ENCODE results near the gene EIF4A3.

EIF4A3 gene

DNA sequence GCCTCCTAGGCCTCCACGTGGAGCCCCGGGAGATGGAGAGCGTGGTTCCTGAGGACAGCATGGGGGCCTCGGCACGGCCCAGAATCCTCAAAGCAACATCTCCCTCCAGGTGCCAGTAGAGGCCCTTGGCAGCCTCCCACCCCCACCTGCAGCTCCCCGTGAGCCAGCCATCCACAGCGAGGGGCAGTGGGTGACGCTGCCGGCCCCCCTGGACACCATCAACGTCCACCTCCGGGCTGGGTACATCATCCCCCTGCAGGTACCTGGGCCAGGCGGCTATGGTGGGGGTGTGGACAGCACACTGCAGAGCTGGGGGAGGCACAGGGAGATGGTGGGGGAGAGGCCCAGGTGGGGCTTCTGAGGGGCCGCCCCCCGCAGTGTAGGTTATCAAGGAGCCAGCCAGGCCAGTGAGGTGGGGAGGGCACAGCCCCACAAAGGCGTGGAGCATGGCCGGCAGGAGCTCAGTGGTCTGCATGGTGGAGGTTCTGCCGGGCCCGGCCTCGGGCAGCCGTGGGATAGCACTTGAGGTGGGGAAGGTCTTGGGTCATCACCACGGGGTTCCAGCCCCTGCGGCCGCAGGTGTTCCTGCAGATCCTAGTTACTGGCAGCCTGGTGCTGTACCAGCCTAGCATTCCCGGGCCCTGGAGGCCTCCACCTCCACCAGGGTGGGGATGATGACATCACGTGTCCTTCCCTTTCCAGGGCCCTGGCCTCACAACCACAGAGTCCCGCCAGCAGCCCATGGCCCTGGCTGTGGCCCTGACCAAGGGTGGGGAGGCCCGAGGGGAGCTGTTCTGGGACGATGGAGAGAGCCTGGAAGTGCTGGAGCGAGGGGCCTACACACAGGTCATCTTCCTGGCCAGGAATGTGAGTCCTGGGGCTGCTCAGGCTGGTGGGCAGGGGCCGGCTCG is 29.2 kb downstream of the EIF4A3 start (continued):
- TF ChIP-seq GLIS3 (CRISPR knock-in tag; IDR thresholded peaks at IDR 0.05) (no peak), CSDC2 (CRISPR knock-in tag; IDR thresholded peaks at IDR 0.05) (no peak), RARB (CRISPR knock-in tag; IDR thresholded peaks at IDR 0.05) (no peak), TCF4 (CRISPR knock-in tag; IDR thresholded peaks at IDR 0.05; ENCODE audit: borderline replicate concordance) (no peak), ZNF70 (CRISPR knock-in tag; IDR thresholded peaks at IDR 0.05) (no peak)

DNA sequence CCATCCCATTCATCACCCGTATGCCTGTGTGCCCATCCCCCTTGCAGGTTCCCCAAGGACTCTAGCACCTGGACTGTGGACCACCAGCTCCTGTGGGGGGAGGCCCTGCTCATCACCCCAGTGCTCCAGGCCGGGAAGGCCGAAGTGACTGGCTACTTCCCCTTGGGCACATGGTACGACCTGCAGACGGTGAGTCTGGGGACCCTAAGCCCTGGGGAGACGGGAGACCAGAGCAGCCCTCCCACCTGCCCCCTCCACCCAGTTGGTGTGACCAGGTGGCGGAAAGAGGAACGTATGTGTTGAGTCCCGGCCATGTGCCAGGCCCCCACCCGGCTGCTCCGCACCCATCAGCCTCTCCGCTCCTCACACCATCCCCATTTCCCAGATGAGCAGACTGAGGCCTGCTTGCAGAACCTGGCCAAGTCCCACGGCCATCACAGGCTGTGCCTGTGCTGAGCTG is 30.0 kb downstream of the EIF4A3 start:
- TF ChIP-seq ZNF70 (CRISPR knock-in tag; IDR thresholded peaks at IDR 0.05) (no peak), ZFP30 (CRISPR knock-in tag; IDR thresholded peaks at IDR 0.05) (no peak), CSDC2 (CRISPR knock-in tag; IDR thresholded peaks at IDR 0.05) (no peak), SNAI2 (CRISPR knock-in tag; IDR thresholded peaks at IDR 0.05) (no peak), BACH2 (CRISPR knock-in tag; IDR thresholded peaks at IDR 0.05; ENCODE audit: borderline replicate concordance) (no peak), ESRRG (CRISPR knock-in tag; IDR thresholded peaks at IDR 0.05) (no peak), OSR1 (CRISPR knock-in tag; IDR thresholded peaks at IDR 0.05) (no peak), RARB (CRISPR knock-in tag; IDR thresholded peaks at IDR 0.05) (no peak), ARNTL (CRISPR knock-in tag; IDR thresholded peaks at IDR 0.05; ENCODE audit: borderline replicate concordance, low read depth) (no peak), TCF4 (CRISPR knock-in tag; IDR thresholded peaks at IDR 0.05; ENCODE audit: borderline replicate concordance) (no peak), ZNF565 (CRISPR knock-in tag; conservative IDR thresholded peaks at IDR 0.05; ENCODE audit: low read depth) (no peak), ISL1 (CRISPR knock-in tag; IDR thresholded peaks at IDR 0.05) (no peak), ZFP3 (CRISPR knock-in tag; IDR thresholded peaks at IDR 0.05) (no peak), PPARA (CRISPR knock-in tag; IDR thresholded peaks at IDR 0.05; ENCODE audit: borderline replicate concordance) (no peak), ZC3H10 (CRISPR knock-in tag; IDR thresholded peaks at IDR 0.05) (no peak), GLIS3 (CRISPR knock-in tag; IDR thresholded peaks at IDR 0.05) (no peak), ZNF8 (CRISPR knock-in tag; IDR thresholded peaks at IDR 0.05) (no peak)
- TF ChIP-seq, protein P1, sequence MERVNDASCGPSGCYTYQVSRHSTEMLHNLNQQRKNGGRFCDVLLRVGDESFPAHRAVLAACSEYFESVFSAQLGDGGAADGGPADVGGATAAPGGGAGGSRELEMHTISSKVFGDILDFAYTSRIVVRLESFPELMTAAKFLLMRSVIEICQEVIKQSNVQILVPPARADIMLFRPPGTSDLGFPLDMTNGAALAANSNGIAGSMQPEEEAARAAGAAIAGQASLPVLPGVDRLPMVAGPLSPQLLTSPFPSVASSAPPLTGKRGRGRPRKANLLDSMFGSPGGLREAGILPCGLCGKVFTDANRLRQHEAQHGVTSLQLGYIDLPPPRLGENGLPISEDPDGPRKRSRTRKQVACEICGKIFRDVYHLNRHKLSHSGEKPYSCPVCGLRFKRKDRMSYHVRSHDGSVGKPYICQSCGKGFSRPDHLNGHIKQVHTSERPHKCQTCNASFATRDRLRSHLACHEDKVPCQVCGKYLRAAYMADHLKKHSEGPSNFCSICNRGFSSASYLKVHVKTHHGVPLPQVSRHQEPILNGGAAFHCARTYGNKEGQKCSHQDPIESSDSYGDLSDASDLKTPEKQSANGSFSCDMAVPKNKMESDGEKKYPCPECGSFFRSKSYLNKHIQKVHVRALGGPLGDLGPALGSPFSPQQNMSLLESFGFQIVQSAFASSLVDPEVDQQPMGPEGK (CRISPR knock-in tag; IDR thresholded peaks at IDR 0.05; ENCODE audit: borderline replicate concordance), result no peak
- TF ChIP-seq, protein P2, sequence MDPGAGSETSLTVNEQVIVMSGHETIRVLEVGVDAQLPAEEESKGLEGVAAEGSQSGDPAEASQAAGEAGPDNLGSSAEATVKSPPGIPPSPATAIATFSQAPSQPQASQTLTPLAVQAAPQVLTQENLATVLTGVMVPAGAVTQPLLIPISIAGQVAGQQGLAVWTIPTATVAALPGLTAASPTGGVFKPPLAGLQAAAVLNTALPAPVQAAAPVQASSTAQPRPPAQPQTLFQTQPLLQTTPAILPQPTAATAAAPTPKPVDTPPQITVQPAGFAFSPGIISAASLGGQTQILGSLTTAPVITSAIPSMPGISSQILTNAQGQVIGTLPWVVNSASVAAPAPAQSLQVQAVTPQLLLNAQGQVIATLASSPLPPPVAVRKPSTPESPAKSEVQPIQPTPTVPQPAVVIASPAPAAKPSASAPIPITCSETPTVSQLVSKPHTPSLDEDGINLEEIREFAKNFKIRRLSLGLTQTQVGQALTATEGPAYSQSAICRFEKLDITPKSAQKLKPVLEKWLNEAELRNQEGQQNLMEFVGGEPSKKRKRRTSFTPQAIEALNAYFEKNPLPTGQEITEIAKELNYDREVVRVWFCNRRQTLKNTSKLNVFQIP (CRISPR knock-in tag; IDR thresholded peaks at IDR 0.05; ENCODE audit: borderline replicate concordance, low read depth), result no peak
- TF ChIP-seq, protein P3, sequence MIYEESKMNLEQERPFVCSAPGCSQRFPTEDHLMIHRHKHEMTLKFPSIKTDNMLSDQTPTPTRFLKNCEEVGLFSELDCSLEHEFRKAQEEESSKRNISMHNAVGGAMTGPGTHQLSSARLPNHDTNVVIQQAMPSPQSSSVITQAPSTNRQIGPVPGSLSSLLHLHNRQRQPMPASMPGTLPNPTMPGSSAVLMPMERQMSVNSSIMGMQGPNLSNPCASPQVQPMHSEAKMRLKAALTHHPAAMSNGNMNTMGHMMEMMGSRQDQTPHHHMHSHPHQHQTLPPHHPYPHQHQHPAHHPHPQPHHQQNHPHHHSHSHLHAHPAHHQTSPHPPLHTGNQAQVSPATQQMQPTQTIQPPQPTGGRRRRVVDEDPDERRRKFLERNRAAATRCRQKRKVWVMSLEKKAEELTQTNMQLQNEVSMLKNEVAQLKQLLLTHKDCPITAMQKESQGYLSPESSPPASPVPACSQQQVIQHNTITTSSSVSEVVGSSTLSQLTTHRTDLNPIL (CRISPR knock-in tag; IDR thresholded peaks at IDR 0.05; ENCODE audit: low read depth), result no peak
- no peak for ATAC-seq

DNA sequence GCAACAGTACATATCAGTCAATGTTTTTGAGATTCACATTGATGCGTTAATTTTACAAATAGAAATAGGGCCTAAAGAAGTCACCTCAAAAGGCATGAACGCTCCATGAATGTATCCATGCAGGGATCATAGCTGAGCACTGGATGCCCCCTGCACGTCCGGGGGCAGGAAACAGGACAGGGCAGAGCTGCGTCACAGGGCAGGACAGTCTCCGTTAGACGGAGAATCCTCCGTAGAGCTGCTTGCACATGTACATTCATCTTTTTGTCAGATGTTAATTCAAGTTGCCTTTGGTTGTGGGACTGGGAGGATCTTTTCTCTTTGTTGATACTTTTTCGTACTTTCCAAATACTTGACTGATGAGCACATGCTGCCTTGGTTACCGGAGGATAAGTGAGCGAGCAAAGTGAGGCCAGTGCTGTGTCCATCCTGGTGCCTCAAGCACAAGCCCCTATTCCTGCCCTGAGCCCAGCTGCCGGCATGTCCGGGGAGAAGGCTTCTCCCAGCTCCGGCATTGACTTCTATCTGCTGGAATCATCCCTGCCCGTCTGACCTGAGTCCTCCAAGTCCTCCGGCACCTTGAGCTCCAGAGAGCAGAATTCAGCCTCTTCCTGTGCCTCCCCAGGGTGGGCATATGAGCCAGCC is 30.5 kb downstream of the EIF4A3 start:
- ATAC-seq, result no peak
- TF ChIP-seq RARB (CRISPR knock-in tag; IDR thresholded peaks at IDR 0.05), result no peak
- no peak for TF ChIP-seq ZNF8 (CRISPR knock-in tag; IDR thresholded peaks at IDR 0.05)
- TF ChIP-seq ARNTL (CRISPR knock-in tag; IDR thresholded peaks at IDR 0.05; ENCODE audit: borderline replicate concordance, low read depth), result no peak
- TF ChIP-seq, protein P4, sequence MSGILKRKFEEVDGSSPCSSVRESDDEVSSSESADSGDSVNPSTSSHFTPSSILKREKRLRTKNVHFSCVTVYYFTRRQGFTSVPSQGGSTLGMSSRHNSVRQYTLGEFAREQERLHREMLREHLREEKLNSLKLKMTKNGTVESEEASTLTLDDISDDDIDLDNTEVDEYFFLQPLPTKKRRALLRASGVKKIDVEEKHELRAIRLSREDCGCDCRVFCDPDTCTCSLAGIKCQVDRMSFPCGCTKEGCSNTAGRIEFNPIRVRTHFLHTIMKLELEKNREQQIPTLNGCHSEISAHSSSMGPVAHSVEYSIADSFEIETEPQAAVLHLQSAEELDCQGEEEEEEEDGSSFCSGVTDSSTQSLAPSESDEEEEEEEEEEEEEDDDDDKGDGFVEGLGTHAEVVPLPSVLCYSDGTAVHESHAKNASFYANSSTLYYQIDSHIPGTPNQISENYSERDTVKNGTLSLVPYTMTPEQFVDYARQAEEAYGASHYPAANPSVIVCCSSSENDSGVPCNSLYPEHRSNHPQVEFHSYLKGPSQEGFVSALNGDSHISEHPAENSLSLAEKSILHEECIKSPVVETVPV (CRISPR knock-in tag; IDR thresholded peaks at IDR 0.05), result no peak
- no peak for TF ChIP-seq ZNF565 (CRISPR knock-in tag; conservative IDR thresholded peaks at IDR 0.05; ENCODE audit: low read depth)
- no peak for TF ChIP-seq ZFP3 (CRISPR knock-in tag; IDR thresholded peaks at IDR 0.05)
- no peak for TF ChIP-seq TOX (CRISPR knock-in tag; IDR thresholded peaks at IDR 0.05; ENCODE audit: borderline replicate concordance)
- TF ChIP-seq CSDC2 (CRISPR knock-in tag; IDR thresholded peaks at IDR 0.05), result no peak
- TF ChIP-seq, protein P1 (CRISPR knock-in tag; IDR thresholded peaks at IDR 0.05; ENCODE audit: borderline replicate concordance), result no peak
- TF ChIP-seq, protein P2 (CRISPR knock-in tag; IDR thresholded peaks at IDR 0.05; ENCODE audit: borderline replicate concordance, low read depth), result no peak
- TF ChIP-seq ESRRG (CRISPR knock-in tag; IDR thresholded peaks at IDR 0.05), result no peak
- TF ChIP-seq ISL1 (CRISPR knock-in tag; IDR thresholded peaks at IDR 0.05), result no peak
- no peak for TF ChIP-seq ZNF70 (CRISPR knock-in tag; IDR thresholded peaks at IDR 0.05)
- no peak for TF ChIP-seq ZC3H10 (CRISPR knock-in tag; IDR thresholded peaks at IDR 0.05)

All from SK-N-SH treated with all-trans-retinoic acid at 6 μM for 48 hours (cell line).